Effector CD4-positive, alpha-beta T cell (primary cell): ENCODE measurements around the gene BTF3.
"Not testable (repeated sequence)": the region's sequence is repeated elsewhere in the genome, so short reads cannot be mapped to it uniquely, and the experiment has no call there.

Source experiments
- DNase-seq: peaks from one replicate; pipeline ENCODE4 v3.0.0-alpha.2; 2020
- total RNA-seq: gene quantifications from one replicate; lab custom pipeline; 2026; lab: John Stamatoyannopoulos, UW

The BTF3 gene
- 315 reads per million, percentile 96 among the genes with 10 or more reads in this experiment for total RNA-seq

DNA sequence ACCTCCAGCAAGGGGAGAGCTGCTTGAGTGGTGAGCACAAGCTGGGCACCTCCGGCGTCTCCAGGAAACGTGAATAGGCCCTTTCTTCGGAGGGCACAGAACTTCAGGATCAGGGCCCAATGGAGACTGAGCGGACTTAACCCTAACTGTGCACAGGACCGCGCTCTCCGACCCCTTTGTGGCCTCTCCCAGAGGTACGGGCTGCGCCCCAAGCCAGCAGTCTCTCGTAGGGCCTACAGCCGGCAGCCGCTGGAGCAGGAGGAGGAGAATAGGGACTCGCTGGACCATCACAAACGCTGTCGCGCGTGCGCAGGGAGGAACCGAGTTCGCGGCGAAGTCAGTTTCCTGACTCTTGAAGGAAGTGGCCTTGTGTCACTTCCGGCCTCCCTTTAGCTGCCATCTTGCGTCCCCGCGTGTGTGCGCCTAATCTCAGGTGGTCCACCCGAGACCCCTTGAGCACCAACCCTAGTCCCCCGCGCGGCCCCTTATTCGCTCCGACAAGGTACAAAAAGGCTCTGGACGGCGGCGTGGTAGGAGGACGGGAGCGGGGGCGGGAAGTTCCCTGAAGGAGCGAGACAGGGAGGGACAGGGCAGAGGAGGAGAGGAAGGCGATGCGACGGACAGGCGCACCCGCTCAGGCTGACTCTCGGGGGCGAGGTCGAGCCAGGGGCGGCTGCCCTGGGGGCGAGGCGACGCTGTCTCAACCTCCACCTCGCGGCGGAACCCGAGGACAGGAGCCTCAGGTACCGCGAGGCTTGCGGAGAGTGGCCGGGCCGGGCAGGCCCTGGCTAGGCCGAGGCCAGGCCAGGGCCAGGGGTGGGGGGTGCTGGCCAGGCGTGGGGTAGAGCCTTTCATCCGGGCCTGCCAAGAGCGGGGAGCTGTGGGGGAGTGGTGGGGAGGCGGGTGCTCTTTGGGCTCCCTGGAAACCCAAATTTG is at the start of gene BTF3:
Gene BTF3 (plus strand): TSS at position 386 of the 936 bp plus-strand sequence. CDS start 226 bp downstream, at position 612.
- DNase-seq = peak; percentile 88

DNA sequence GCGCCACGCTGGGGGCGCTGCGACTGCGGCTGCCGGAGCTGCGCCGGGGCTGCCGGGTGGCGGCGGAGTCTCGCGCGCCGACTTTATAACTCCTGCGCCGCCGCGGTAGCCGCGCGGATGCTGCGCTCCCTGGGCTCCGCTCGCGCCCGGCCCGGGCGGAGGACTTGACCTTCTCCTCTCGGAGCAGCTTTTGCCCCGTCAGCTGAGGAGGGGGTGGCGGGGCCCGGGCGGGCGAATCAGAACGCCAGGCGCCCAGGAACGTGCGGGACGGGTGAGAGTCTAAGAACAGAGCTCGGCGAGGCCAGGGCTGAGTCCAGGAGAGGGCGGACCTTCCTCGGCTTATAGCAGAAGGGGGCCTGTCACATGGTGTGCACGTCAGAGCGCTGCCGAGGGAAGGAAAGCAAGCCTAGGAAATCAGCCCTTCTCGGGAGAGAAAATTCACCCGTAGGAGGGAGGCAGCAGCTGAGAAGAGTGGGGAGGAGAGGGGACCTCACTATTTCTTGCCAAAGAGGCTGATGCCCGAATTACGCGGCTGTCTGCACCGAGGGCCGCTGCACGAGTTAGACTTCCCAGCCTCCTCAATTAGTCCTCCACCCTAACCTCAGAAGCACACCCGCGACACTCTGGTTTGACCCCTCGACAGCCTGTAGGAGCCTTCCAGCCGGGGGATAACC is 49.6 kb upstream of the BTF3 start, which contains the start of gene FOXD1:
Gene FOXD1 (minus strand): TSS at position 315 of the 674 bp plus-strand sequence. CDS start 415 bp downstream, outside the sequence.
- DNase-seq = peak; percentile 7

- no peak for DNase-seq
Measured at GRCh38 chr5:73450137-73450536, 48.1 kb upstream of the BTF3 start.

- no peak for DNase-seq
Measured at GRCh38 chr5:73450672-73451223, 47.5 kb upstream of the BTF3 start.

- peak; percentile 49 for DNase-seq
Measured at GRCh38 chr5:73451224-73452130, 46.8 kb upstream of the BTF3 start.

GRCh38 chr5:73452215-73452614 is 46.0 kb upstream of the BTF3 start:
- DNase-seq = no peak

- DNase-seq = peak; percentile 25
Measured at GRCh38 chr5:73454379-73455036, 43.7 kb upstream of the BTF3 start.

- DNase-seq = not testable (repeated sequence)
Measured at GRCh38 chr5:73456462-73456861, 41.8 kb upstream of the BTF3 start.

DNA sequence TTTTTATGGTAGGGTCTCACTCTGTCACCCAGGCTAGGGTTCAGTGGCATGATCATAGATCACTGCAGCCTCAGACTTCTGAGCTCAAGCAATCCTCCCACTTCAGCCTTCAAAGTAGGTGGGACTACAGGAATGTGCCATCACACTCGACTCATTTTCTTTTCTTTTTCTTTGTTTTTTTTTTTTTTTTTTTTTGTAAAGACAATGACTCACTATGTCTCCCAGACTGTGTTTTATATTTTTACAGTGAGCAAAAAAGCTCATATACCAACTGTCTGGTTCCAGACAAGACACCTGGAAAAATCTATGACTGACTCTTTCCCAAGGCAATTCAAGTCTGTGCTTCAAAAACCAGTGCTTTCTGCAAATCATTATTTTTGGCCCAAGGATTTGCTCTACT is 38.9 kb upstream of the BTF3 start:
- DNase-seq = no peak

- DNase-seq = no peak
Measured at GRCh38 chr5:73460133-73460532, 38.1 kb upstream of the BTF3 start.

DNA sequence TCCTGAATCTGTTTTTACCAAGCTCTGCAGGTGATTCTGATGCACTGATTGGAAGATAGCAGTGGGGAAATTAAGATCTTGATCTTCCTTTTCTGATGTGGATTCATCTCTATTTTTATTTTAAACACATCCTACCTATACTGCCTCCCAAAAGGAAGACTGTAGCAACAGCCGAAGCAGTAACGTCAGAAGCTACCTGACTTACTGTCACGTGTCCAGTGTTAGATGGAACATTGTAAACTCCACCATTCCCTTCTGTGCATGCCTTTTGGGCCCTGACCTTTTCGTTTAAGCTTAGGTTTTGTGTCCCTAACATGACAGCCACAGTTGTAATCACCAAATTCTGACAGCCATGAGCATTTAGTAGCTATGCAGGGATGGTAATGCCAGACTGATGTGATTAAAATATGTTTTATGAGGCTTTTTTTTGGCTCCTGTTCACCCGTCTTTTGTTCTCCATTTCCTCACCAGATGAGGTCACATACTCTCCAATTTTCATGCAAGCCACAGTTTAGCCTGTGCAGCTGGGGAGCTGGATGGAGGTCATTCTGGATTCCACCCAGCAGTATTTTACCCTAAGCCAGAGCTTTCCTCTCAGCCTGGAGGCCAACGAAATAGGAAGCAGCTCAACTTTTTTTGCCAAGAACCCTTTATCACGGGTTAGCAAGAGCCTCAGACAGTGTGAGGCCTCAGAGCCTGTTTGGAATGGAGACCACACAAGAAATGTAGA is 34.1 kb upstream of the BTF3 start:
- DNase-seq = no peak

GRCh38 chr5:73468638-73469037 is 29.6 kb upstream of the BTF3 start:
- not testable (repeated sequence) for DNase-seq

GRCh38 chr5:73469878-73470277 is 28.4 kb upstream of the BTF3 start:
- DNase-seq = no peak

- DNase-seq = no peak
Measured at GRCh38 chr5:73471654-73472053, 26.6 kb upstream of the BTF3 start.

DNA sequence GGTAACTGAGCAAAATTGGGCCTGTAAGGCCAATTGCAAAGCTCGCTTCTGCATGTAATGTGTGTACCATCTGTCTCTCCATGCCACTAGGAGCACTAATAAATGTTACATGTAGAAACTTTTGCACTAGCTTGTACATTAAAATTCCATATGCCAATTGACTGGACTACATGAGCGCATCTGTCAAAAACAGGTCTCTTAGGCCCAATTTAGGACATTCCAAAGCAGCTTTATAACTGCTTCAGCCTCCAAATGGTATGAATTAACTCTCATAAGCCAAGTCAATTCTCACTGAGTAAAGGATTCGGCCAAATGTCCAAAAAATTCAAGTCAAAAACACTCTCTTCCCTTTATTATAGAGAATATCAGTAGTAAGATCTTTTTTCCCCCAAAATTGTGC is 26.1 kb upstream of the BTF3 start:
- DNase-seq = no peak

DNA sequence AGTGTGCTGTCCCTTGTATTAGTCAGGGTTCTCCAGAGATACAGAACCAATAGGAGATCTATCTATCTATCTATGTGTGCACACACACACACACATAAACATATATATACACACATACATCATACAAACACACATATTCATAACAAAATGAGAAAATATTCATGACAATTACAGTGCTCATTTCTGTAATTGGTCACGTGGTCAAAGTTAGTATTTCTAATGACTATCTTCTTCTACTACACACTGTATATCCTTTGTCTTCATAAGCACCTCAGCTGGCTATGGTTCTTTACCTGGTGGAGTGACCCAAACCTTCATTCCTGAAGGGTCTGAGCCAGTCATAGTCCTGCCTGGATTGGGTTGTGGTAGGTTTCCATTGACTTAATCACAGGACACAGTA is 17.7 kb upstream of the BTF3 start:
- DNase-seq = no peak

DNA sequence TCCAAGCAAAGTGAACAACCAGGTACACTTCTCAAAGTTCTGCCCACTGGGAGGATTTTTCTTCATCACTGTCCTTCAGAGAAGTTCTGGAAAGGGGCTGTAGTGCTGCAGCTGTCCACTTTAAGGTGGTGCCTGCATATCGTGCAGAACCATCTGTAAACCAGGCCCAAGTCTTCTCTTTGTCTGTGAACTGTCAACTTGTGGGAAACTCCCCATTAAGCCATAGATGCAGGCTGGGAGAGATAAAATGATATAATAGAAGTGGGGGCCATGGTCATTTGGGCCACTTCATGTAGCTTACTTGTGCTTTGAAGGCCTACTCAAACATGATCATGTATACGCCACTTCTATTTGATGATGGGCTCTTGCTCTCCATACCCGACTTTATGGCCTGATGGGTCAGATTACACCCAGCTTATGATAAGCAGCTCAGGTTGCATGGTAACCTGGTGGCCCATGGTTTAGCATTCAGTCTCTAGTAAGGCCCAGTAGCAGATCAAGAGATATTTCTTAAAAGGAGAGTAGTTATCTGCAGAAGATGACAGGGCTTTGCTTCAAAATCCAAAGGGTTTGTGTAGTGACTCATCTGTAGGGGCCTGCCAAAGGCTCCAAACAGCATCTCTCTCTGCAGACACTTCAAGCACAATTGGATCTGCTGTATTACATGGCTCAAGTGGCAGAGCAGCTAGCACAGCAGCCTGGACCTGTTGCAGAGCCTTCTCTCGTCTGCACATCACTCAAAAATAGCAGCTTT is 15.7 kb upstream of the BTF3 start:
- no peak for DNase-seq

- no peak for DNase-seq
Measured at GRCh38 chr5:73483676-73484075, 14.6 kb upstream of the BTF3 start.

- no peak for DNase-seq
Measured at GRCh38 chr5:73484511-73484910, 13.7 kb upstream of the BTF3 start.

DNA sequence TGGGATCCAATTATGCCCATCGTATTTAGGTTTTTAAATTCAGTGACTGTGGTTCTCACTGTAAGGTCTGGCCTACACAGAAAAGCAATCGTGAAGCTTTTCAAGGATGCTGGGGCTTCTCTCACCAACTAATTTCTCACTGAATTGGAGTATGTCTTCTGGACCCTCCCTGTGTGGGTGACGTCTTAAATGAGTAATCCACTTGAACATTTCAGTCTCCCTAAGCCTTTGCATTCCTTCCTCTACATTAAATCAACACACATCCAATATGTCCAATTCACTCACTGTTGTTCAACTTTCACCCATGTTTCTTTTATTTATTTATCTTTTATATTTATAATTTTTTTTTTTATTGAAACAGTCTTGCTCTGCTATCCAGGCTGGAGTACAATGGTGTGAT is 12.5 kb upstream of the BTF3 start:
- DNase-seq = no peak
